Subcutaneous adipose tissue (tissue), 4 donors: ENCODE data around the gene ARID3B. TPM values are rescaled to one million over a fixed set of nuclear protein-coding genes. Genes with fewer than 3 reads are reported as not detected.

ENCODE experiments used
- total RNA-seq, 4 donors: library from RNA; depleted of rRNA; stranded (reverse); fragments of >200 nt; gene quantifications; one replicate each; pipeline ENCODE4 v1.1.0, GENCODE V29; 2016
- TF ChIP-seq, protein P1 (sequence below): fragments of 450-650 bp; IDR thresholded peaks from one replicate; pipeline ENCODE4 v1.5.1; 2016; ENCODE audit warnings: low read depth, mild to moderate bottlenecking, control low read depth, antibody characterized with exemption, moderate library complexity

The ARID3B gene
- total RNA-seq, 4 donors from 2014 or later, result 3.7 to 13.6 (median 8.0) TPM

DNA sequence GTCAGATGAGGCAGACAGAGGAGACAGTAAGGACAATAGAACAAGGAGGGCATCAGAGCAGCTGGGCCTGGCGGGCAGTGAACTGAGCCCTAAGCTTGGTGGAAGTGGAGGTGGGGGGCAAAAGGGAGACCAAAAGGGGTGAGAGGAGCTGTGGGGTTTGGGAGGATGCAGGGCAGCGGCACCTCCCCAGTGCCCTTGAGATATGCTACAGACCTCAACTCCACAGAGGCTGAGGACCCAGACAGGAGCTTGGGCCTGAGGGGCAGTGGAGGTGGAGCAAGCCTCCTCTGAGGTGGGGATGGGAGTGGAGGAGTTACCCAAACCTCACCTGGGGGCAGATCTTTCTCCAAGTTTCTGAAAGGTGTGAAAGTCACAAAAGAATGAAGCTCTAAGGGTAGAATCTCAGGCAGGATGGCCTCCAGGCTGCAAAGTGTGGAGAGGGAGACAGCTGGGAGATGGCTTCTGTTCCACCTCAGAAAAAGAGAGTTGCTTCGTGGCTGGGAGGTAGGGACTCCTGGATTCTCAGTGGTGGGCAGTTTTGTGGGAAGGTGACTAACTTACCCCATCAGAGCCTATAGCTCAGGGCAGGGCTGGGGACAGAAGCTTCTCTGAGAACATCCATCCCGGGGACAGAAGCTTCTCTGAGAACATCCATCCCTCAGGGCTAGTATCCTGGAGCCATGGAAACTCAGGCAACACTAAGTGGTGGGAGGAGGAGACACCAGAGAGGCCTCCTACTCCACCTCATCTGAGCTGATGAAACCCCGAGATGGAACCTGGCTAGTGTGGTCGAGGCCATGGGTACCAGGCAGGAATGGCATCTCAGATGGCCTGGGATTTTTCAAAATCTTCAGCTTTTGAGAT lies 72.3 kb downstream of the ARID3B start:
- TF ChIP-seq, protein P1, sequence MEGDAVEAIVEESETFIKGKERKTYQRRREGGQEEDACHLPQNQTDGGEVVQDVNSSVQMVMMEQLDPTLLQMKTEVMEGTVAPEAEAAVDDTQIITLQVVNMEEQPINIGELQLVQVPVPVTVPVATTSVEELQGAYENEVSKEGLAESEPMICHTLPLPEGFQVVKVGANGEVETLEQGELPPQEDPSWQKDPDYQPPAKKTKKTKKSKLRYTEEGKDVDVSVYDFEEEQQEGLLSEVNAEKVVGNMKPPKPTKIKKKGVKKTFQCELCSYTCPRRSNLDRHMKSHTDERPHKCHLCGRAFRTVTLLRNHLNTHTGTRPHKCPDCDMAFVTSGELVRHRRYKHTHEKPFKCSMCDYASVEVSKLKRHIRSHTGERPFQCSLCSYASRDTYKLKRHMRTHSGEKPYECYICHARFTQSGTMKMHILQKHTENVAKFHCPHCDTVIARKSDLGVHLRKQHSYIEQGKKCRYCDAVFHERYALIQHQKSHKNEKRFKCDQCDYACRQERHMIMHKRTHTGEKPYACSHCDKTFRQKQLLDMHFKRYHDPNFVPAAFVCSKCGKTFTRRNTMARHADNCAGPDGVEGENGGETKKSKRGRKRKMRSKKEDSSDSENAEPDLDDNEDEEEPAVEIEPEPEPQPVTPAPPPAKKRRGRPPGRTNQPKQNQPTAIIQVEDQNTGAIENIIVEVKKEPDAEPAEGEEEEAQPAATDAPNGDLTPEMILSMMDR, result no peak

DNA sequence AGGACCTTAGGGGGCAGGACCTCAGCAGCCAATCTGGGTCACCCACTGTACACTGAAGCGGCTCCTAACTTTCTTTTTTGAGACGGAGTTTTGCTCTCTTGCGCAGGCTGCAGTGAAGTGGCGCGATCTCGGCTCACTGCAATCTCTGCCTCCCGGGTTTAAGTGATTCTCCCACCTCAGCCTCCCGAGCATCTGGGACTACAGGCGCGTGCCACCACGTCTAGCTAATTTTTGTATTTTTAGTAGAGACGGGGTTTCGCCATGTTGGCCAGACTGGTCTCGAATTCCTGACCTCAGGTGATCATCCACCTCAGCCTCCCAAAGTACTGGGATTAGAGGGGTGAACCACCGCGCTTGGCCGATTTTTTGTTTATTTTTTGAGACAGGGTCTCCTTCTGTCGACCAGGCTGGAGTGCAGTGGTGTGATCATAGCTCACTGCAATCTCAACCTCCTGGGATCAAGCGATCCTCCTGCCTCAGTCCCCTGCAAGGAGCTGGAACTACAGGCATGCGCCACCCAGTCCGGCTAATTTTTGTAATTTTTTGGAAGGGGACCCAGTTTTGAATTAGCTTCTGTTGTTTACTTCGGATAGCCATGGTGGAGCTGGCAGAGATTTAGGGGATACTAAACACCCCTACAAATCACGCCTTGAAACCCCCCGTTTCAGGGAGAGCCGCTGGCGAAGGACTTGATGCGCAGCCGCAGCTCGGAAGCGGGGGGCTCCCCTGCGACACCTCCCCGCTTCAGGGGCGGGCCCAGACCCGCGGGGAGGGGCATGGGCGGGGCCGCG lies 73.1 kb downstream of the ARID3B start:
- TF ChIP-seq, protein P1, result no peak

DNA sequence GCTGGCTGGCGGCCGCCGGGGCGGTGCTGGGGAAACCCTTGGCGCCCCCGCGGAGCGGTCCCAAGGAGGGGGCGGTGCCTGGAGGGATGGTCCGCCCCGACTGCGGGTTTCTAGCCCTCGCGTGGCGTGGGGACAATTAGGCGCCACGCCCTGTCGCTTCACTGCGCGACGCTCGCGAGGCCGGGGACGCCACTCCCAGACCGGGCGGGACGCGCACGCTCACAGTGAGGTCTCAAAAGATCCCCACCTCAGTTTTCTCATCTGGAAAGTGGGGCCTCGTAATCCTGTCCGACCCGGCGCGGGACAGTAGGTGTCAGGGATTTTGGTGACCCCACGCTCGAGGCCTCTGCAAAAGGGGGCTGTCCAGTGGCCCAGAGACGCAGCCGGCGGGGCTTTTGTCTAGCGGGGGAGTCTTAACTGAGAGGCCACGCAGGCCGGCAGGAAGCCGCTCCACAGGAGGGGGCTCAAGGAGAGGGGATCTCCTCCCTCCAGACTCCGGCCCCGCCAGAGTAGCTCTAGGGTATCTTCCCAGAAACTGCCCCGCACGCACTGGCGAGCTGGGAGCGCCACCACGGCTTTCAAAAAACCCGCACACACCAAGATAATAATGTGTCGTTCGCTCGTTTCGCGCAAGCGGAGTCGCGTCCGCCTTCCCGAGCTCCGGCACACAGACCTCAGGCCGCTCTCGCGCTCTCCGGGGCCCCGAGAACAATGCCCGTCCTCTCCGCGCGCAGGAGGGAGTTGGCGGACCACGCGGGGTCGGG lies 73.9 kb downstream of the ARID3B start:
- TF ChIP-seq, protein P1, result no peak

DNA sequence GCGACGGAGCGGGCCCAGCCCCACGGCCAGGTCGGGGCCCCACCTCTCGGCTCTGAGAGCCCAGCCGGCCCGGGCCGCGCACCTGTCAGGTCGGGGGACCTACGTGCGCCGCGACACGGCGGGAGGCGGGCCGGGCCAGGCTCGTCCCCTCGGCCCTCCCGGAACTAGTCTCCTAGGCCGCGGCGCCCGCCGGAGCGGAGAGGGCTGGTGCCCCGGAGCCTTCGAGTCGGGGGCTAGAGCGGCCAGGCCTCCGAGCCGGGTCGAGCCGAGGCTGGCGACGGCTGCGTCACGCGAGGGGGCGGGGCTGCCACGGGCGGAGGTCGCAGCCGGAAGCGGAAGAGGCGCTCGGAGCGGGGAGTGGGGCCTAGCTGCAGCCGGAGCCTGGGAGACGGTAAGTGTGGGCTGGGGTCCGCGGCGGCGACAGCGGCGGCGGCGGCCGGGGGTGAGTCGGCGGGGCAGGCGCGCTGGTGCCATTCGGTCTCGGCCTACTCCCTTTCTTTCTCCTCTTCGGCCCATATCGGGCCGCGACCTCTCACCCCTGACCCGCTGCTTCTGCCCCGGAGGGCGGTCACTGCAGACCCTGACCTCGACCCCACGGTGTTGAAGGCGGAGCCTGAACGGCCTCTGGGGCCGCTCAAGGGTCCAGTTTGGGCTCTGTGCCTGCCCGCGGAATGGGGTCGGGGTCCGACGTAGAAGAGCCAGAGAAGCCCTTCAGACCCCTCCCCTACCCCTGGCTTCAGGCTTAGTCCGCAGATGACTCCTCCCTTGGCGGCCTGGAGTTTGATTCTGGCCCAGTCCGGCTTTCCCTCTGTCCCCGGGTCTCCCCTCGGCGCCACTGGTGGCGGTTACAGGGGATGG lies 74.7 kb downstream of the ARID3B start, which contains the start of gene CLK3:
Gene CLK3, plus strand, starts transcription at position 329 of the 858 bp plus-strand sequence. CDS start 3,361 bp downstream, outside the sequence.
- TF ChIP-seq, protein P1, result no peak

DNA sequence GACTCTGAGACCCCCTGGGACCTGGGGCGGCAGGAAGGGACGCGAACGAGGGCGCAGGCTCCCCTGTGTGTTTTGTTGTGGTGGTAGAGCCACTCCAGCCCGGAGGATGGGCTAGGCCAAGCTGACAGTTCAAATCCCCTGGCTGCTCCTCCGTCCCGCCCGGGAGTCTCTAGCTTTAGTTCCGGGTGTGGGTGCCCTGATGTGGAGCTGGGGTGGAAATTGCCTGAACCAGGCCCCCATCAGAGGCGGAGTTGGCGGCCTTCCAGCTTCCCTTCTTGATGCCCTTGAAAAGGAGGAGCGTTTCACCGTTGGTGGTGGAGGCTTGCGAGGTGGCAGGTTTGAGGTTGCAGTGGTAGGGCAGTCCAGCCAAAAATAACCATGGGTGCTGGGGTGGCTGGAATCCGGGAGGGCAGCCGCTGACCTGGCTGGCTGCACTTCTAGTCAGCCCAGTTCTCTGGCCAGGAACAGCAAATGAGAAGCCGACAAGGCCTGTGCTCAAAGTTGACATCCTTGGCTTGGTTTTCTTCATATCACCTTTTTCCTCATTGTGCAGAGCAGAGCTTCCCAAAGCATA lies 75.4 kb downstream of the ARID3B start:
- TF ChIP-seq, protein P1, result no peak

DNA sequence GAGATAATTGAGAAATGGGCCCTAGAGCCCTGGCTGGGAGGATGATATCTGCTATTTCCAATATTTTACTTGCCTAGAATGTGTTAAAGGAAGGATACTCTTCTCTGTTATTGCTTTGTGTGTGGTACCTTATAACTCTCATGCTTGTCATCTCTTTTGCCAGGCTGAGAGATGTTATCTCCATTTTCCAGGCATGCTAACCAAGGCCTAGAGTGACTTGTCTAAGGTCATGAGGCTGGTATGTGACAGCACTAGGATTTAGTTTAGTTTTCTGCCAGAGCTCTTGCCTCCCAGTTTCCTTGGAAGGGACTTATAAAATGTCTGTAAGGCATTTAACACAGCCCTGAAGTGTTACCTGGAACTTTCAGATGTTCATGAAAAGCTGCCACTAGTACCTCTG lies 76.0 kb downstream of the ARID3B start:
- TF ChIP-seq, protein P1, result no peak
